AG20443 (cell line): Measurements from ENCODE around the gene FOXI2.

Experiments used
- DNase-seq: peaks from one replicate; pipeline ENCODE4 v3.0.0; 2012; ENCODE audit warnings: low spot score, mixed read lengths

Gene FOXI2

GRCh38 chr10:127736915-127737562 is at the start of gene FOXI2:
Gene FOXI2, plus strand, starts transcription at chr10:127737185. Its CDS starts 89 bp downstream, at chr10:127737274.
- no peak for DNase-seq

DNA sequence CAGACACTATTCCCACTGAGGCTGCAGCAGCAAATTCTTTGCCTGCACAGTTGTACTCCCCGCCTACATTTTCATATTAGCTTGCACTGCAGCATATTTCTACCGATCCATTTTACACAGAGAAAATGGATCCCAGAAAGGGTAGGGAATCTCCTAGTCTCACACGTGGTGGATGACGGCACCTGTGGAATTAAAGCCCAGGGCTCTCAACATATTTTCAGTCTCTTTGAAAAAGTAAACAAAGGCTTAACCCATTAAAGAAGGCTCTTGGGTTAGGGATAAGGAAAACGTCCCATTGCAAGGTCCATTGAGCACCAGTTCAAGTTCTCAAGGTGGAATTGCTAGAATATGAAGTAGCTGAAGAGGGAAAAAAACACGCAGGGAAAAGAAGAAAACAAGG is 49.4 kb upstream of the FOXI2 start:
- DNase-seq: no peak

DNA sequence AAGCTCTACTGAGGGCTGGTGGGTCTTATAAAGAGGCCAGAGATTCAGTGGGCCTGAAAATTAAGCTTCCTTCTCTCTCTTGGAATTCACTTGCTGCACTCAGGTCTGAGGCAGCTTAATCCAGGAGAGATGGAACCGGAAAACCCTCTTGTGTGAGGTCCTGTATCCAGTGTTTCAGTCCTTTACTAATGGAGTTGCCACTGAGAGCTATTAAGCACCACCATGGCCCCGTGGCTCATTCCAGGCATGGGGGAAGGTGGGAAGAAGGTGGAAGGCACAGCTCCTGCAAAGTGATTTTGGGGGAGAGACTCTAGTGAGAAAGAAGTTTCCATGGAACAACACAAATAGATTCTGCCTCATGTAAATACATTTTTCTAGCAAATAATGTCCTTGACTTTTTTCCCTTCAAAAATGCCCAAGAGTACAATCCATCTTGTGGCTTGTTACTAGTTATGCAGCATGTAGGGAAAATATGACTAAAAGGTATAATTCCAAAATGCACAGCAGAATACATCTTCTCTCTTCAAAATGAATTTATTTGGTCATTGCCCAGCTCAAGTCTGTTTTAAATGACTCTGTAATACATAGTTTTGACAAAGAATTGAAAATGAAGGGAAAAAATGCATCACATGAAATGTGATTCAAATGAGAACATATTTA is 46.7 kb upstream of the FOXI2 start:
- DNase-seq: no peak

GRCh38 chr10:127694580-127695193 is 42.3 kb upstream of the FOXI2 start:
- DNase-seq: peak; percentile 24

GRCh38 chr10:127695431-127695830 is 41.6 kb upstream of the FOXI2 start:
- no peak for DNase-seq

DNA sequence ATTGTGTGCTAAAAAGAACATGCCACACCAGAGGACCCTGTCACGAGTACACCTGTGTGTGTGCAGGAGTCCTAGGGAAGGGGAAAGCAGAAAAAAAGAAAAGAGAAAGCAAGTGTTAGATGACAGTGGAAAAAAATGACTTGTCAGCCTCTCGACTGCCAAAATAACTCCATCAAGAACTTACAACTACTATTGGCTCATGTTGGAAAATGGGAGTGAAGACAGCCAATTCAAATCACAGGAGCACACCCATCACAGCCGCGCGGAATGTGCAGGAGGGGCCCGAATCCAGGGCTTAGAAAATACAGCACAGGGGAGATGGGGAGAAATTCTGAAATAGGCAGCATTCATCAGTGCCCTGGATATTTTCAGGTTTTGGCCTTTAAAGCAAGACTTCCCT is 38.1 kb upstream of the FOXI2 start:
- no peak for DNase-seq

- no peak for DNase-seq
Observed at GRCh38 chr10:127699311-127699710, 37.7 kb upstream of the FOXI2 start.

DNA sequence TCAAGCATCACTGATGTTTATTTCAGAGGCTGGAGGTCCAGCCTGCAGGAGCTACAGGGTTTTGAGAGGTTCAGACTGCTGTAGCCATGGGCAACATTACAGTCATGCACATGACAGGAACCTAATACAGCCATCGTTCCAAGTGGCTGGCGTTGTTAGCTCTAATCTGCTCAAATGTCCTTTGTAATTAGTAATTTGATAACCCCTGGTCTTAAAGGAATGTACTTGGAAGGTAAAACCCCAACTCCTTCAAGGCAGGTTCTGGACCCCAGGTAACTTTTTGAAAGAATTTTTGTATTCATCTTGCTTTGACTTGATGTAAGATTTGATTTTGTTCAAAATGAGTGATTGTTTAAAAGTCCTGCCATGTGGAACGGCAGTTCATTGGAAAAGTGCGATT is 34.7 kb upstream of the FOXI2 start:
- no peak for DNase-seq

DNA sequence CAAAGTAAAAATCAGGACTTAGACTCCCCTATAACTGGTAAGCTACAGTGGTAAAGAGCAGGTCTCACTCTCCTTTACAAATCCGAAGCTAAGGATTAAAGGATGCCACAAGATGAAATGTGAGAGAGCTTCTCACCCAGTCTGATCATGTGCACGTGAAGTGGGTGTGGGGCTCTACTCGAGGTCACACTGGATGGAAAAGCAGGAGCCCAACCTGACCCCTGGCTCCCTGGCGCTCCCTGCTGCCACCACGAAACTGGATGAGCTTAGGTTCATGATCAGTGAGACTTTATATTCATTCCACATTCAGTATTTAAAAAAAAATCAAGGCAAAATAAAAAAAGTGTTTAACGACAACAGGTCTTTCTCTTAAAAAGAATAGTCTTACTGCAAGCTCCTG is 21.7 kb upstream of the FOXI2 start:
- DNase-seq: no peak

DNA sequence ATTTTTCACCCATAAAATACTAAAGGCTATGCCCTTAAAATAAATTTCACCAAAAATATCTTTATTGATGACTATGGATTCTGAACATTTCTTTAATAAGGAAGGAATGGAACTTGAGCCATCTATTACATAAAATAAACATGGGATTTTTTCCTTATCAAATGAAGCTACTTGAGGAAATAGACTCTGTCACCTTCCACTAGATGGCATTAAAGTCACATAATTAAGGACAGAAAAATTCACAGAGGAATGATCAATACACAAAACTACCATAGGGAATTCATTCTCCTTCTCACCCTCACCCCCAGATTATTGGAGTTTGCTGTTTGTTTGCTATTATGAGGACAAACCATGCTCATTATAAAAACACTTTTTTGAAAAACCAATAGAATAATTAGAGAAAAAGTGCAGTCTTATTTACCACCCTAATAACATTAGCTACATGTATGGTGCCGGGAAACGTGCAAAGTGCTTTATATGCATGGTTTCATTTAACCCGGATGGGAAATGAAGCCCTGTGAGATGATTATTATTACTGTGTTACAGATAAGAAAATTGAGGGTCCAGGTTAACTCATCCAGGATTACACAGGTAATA is 21.1 kb upstream of the FOXI2 start:
- no peak for DNase-seq

GRCh38 chr10:127720142-127720541 is 16.8 kb upstream of the FOXI2 start:
- DNase-seq: no peak

DNA sequence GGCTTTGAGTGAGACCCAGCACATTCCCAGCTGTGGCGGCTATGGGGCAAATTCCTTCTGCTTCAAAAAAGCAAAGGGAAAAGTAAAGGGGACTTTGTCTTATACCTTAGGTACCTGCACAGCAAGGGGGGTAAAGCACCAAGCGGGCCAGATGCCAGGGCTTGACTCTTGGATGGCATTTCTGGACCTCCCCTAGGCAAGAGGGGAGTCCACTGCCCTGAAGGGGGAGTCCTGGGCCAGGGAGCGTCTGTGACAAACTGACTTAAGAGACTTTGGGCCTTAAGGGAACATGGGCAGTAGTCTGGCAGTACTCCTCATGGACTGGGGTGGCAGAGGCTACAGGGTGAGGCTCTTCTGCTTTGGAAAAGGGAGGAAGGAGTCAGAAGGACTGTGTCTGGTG is 16.1 kb upstream of the FOXI2 start:
- no peak for DNase-seq

GRCh38 chr10:127734753-127735152 is 2.2 kb upstream of the FOXI2 start:
- no peak for DNase-seq

- DNase-seq: no peak
Observed at GRCh38 chr10:127735156-127735555, 1.8 kb upstream of the FOXI2 start.

DNA sequence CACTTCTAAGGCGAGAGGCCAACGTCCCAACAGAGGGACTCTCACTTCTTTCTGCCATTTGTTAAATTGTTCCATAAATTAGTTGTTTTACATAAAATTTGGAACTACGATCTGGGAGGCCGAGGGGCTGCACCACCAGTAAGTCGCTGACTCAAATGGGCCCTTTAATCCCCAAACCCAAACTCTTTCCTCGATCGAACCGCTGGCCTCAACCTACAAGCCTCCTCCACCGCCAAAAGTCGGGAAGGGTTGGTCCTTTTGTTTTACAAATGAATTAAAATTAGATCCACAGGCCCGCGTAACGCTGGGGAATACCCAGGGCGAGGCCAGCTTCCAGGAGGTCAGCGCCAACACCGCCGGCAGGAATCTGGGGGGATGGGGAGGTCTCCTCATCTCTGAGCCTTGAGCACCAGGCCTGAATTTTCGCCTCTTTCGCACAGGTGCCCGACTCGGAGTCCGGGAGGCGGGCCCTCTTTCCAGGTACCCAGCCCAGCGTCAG is 1.2 kb upstream of the FOXI2 start:
- DNase-seq: no peak

- DNase-seq: no peak
Observed at GRCh38 chr10:127736222-127736914, 617 bp upstream of the FOXI2 start.

DNA sequence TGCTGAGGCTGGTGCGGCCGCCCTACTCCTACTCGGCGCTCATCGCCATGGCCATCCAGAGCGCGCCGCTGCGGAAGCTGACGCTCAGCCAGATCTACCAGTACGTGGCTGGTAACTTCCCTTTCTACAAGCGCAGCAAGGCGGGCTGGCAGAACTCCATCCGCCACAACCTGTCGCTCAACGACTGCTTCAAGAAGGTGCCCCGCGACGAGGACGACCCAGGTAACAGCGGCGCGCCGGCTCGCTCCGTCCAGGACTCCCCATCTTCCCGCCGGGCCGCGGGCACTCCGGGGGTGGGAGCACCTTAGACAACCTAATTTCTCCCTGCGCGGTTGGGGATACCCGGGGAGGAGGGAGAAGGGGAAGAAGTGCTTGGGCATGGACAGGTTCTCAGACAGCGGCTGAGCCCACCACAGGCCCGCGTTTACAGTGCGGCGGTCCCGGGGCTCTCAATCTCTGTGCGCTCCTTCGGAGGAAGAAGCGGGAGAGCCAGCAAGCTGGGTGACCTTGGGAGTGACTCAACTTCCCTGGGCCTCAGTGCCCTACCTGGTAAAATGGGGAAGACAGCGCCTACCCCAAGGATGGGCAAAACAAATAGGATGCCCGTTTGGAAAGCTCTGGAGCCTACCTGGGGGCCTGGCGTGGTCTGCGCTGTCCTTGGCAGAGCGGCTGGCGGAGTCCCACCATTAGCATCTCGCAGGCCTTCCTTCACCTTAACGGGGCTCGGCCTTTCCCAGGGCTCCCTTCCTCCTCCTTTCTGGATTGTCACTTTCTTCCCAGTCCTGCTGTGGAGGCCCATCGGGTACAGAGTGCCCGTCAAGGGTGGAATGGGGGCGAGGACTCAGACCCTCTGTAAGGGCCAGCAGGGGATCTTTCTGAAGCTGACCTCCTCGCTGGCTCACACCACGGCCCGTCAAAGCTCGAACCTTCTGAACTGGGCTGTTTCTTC is 852 bp downstream of the FOXI2 start:
- DNase-seq: no peak

- DNase-seq: no peak
Observed at GRCh38 chr10:127738512-127739424, 1.8 kb downstream of the FOXI2 start.

- DNase-seq: no peak
Observed at GRCh38 chr10:127739908-127740307, 2.9 kb downstream of the FOXI2 start.

GRCh38 chr10:127740596-127740995 is 3.6 kb downstream of the FOXI2 start:
- no peak for DNase-seq
